Fibroblast of skin of right quadriceps (primary cell): ENCODE results near the gene CLDN11.
A peak's percentile ranks its signal among the peaks of the same experiment; 100 is the strongest.

ENCODE experiments used
- DNase-seq: peaks from one replicate; pipeline ENCODE4 v3.0.0-alpha.2; 2013

CLDN11 gene

GRCh38 chr3:170473358-170473757 lies 54.7 kb downstream of the CLDN11 start:
- DNase-seq: no peak

- peak; percentile 51 for DNase-seq
Observed at GRCh38 chr3:170475092-170475685, 56.5 kb downstream of the CLDN11 start.

- no peak for DNase-seq
Observed at GRCh38 chr3:170476291-170476690, 57.6 kb downstream of the CLDN11 start.

- no peak for DNase-seq
Observed at GRCh38 chr3:170477395-170477794, 58.7 kb downstream of the CLDN11 start.

- no peak for DNase-seq
Observed at GRCh38 chr3:170480111-170480510, 61.4 kb downstream of the CLDN11 start.

GRCh38 chr3:170482199-170482598 lies 63.5 kb downstream of the CLDN11 start:
- DNase-seq: no peak

GRCh38 chr3:170483485-170484262 lies 65.0 kb downstream of the CLDN11 start:
- no peak for DNase-seq
